ENCODE measurements around the gene KCNJ14. TPM values are rescaled to one million over a fixed set of nuclear protein-coding genes. Genes with fewer than 3 reads are reported as not detected.

KCNJ14 gene
- total RNA-seq, 4 donors from 2014 or later = 0.44 to 4.1 (median 1.5) TPM

GRCh38 chr19:48442116-48443035 is 13.0 kb upstream of the KCNJ14 start:
- no peak for DNase-seq (ENCODE audit: low spot score in 2 of 2)
- 61 to 67% methylated on average over 28 to 36 of the region's 94 CpGs for WGBS, 2 donors
- H3K36me3 ChIP-seq = peaks cover 0 to 4% (median 3%) of the 10 kb centered on the region in 3 donors
- no peak overlapping the region for H3K27ac ChIP-seq
- H3K9me3 ChIP-seq = no peaks in the 10 kb centered on the region
- no peak overlapping the region for H3K4me3 ChIP-seq
- peaks cover 0 to 34% (median 18%) of the 10 kb centered on the region in 4 donors for H3K4me1 ChIP-seq
- no peak for TF ChIP-seq CTCF (IDR thresholded peaks at IDR 0.05)
- no peak for TF ChIP-seq POLR2A (IDR thresholded peaks at IDR 0.05)
- no peak for TF ChIP-seq EP300 (IDR thresholded peaks at IDR 0.05)
- peaks cover 0 to 30% of the 10 kb centered on the region in 2 donors for H3K27me3 ChIP-seq

GRCh38 chr19:48443256-48443655 is 12.1 kb upstream of the KCNJ14 start:
- 5 to 23% methylated on average over 8 to 39 of the region's 60 CpGs for WGBS, 2 donors
- Histone ChIP-seq H3K9me3 (no peaks in the 10 kb centered on the region), H3K27me3 (peaks cover 0 to 30% of the 10 kb centered on the region in 2 donors), H3K4me3 (peak overlapping the region in 2 of 4 donors; percentile 30 to 84), H3K36me3 (peaks cover 0 to 12% (median 5%) of the 10 kb centered on the region in 3 donors), H3K27ac (no peak overlapping the region), H3K4me1 (peaks cover 0 to 38% (median 18%) of the 10 kb centered on the region in 4 donors)
- no peak for DNase-seq (ENCODE audit: low spot score in 2 of 2)
- TF ChIP-seq EP300 (IDR thresholded peaks at IDR 0.05) = no peak
- no peak for TF ChIP-seq POLR2A (IDR thresholded peaks at IDR 0.05)
- TF ChIP-seq CTCF (IDR thresholded peaks at IDR 0.05) = no peak

GRCh38 chr19:48443731-48444128 is 11.6 kb upstream of the KCNJ14 start:
- peaks cover 0 to 38% (median 18%) of the 10 kb centered on the region in 4 donors for H3K4me1 ChIP-seq
- TF ChIP-seq CTCF (IDR thresholded peaks at IDR 0.05) (no peak), EP300 (IDR thresholded peaks at IDR 0.05) (no peak), POLR2A (IDR thresholded peaks at IDR 0.05) (no peak)
- H3K27me3 ChIP-seq = peaks cover 0 to 30% of the 10 kb centered on the region in 2 donors
- no peaks in the 10 kb centered on the region for H3K9me3 ChIP-seq
- H3K27ac ChIP-seq = no peak overlapping the region
- H3K36me3 ChIP-seq = peaks cover 0 to 17% (median 5%) of the 10 kb centered on the region in 3 donors
- peak overlapping the region in 2 of 4 donors; percentile 29 to 84 for H3K4me3 ChIP-seq
- DNase-seq (ENCODE audit: low spot score in 2 of 2) = no peak
- WGBS, 2 donors = 10 to 11% methylated on average over 2 to 28 of the region's 45 CpGs

GRCh38 chr19:48444129-48444935 is 11.0 kb upstream of the KCNJ14 start:
- peaks cover 0 to 28% of the 10 kb centered on the region in 2 donors for H3K27me3 ChIP-seq
- no peaks in the 10 kb centered on the region for H3K9me3 ChIP-seq
- DNase-seq (ENCODE audit: low spot score in 2 of 2) = no peak
- TF ChIP-seq CTCF (IDR thresholded peaks at IDR 0.05) (no peak), POLR2A (IDR thresholded peaks at IDR 0.05) (no peak), EP300 (IDR thresholded peaks at IDR 0.05) (no peak)
- peaks cover 0 to 38% (median 18%) of the 10 kb centered on the region in 4 donors for H3K4me1 ChIP-seq
- 11 to 15% methylated on average over 29 to 38 of the region's 38 CpGs for WGBS, 2 donors
- H3K4me3 ChIP-seq = peak overlapping the region in 3 of 4 donors; percentile 29 to 90 (median 84)
- peak overlapping the region in 2 of 4 donors; percentile 96 for H3K27ac ChIP-seq
- H3K36me3 ChIP-seq = peaks cover 0 to 23% (median 5%) of the 10 kb centered on the region in 3 donors

Measured in tibial nerve (tissue), 4 donors.